IMR-90 (cell line): ENCODE data around the gene NELFCD. TPM values are rescaled to one million over a fixed set of nuclear protein-coding genes. Genes with fewer than 3 reads are reported as not detected.

Source experiments
- ATAC-seq: fragments of 200-7000 bp; cut with Tn5 transposase; 2 replicates; pipeline ENCODE4 v1.9.1; 2020; ENCODE audit warnings: low read depth, mild to moderate bottlenecking, moderate library complexity
- BruUV-seq: library from RNA; stranded (reverse); fragments of 400-500 nt; replicated peaks from 2 replicates; lab custom pipeline; 2021; lab: Mats Ljungman, UMichigan
- CTCF ChIA-PET: fragments of 300-600 bp; formaldehyde crosslinking; extraction: SDS; loops from one replicate; lab custom pipeline; 2021; ENCODE audit warnings: antibody characterized with exemption; lab: Yijun Ruan, JAX
- POLR2A ChIA-PET: fragments of 300-600 bp; sonication (Branson Sonifier 250); formaldehyde crosslinking; loops from one replicate; lab custom pipeline; 2022; ENCODE audit warnings: antibody characterized with exemption; ENCODE audit not compliant: unreplicated experiment; lab: Charles Lee
- DNase-seq: peaks from one replicate; pipeline ENCODE4 v3.0.0; 2013
- H2AFZ ChIP-seq: replicated peaks from 2 replicates; pipeline ENCODE3; 2013; ENCODE audit warnings: low read length, mild to moderate bottlenecking; ENCODE audit not compliant: poor library complexity
- H2AK5ac ChIP-seq: 2 replicates; pipeline ENCODE4 v1.6.1; 2013; ENCODE audit warnings: low read depth, low read length, inconsistent platforms
- H2AK9ac ChIP-seq: replicated peaks from 2 replicates; pipeline ENCODE3; 2013; ENCODE audit warnings: mild to moderate bottlenecking, low read depth, low read length, moderate library complexity; ENCODE audit not compliant: poor library complexity
- H2BK120ac ChIP-seq: 2 replicates; pipeline ENCODE4 v1.6.1; 2013; ENCODE audit warnings: low read depth, low read length, inconsistent platforms
- H2BK15ac ChIP-seq: 3 replicates; pipeline ENCODE4 v1.6.1; 2013; ENCODE audit warnings: low read depth, low read length, inconsistent platforms
- H2BK20ac ChIP-seq: 2 replicates; pipeline ENCODE4 v1.6.1; 2013; ENCODE audit warnings: low read depth, mild to moderate bottlenecking, inconsistent platforms, low read length, moderate library complexity
- H2BK5ac ChIP-seq: 2 replicates; pipeline ENCODE4 v1.6.1; 2013; ENCODE audit warnings: mild to moderate bottlenecking, low read depth, low read length, inconsistent platforms; ENCODE audit not compliant: poor library complexity, severe bottlenecking
- H3K14ac ChIP-seq: replicated peaks from 2 replicates; pipeline ENCODE4 v1.6.1; 2013; ENCODE audit warnings: low read depth, low read length, inconsistent platforms
- H3K18ac ChIP-seq: 2 replicates; pipeline ENCODE4 v1.6.1; 2013; ENCODE audit warnings: low read depth, low read length, control low read depth
- H3K23ac ChIP-seq: 2 replicates; pipeline ENCODE4 v1.6.1; 2013; ENCODE audit warnings: low read depth, low read length, inconsistent platforms
- H3K27ac ChIP-seq: 2 replicates; pipeline ENCODE4 v1.5.1; 2013; ENCODE audit warnings: mild to moderate bottlenecking, control low read depth, low read length; ENCODE audit not compliant: insufficient read depth
- H3K27me3 ChIP-seq: 2 replicates; pipeline ENCODE4 v1.6.1; 2013; ENCODE audit warnings: low read length; ENCODE audit not compliant: control insufficient read depth, insufficient read depth
- H3K36me3 ChIP-seq: 2 replicates; pipeline ENCODE4 v1.6.1; 2013; ENCODE audit warnings: low read length, mixed read lengths; ENCODE audit not compliant: control insufficient read depth, insufficient read depth
- H3K4ac ChIP-seq: 2 replicates; pipeline ENCODE4 v1.6.1; 2013; ENCODE audit warnings: low read depth, low read length, inconsistent platforms
- H3K4me1 ChIP-seq: 2 replicates; pipeline ENCODE4 v1.6.1; 2013; ENCODE audit warnings: low read length, mixed read lengths; ENCODE audit not compliant: control insufficient read depth, insufficient read depth
- H3K4me2 ChIP-seq: 2 replicates; pipeline ENCODE4 v1.6.1; 2013; ENCODE audit warnings: low read depth, mild to moderate bottlenecking, control low read depth, low read length, moderate library complexity
- H3K4me3 ChIP-seq: 2 replicates; pipeline ENCODE4 v1.5.1; 2013; ENCODE audit warnings: low read depth, mild to moderate bottlenecking, control low read depth, low read length, moderate library complexity; ENCODE audit not compliant: insufficient read depth
- H3K56ac ChIP-seq: 2 replicates; pipeline ENCODE4 v1.6.1; 2013; ENCODE audit warnings: low read length, inconsistent platforms; ENCODE audit not compliant: insufficient read depth; ENCODE audit errors: extremely low read depth
- H3K79me1 ChIP-seq, 2 experiments: 2 replicates each; pipeline ENCODE4 v1.6.1; 2013; ENCODE audit warnings: low read length in 2 of 2, inconsistent platforms in 1 of 2, low read depth in 1 of 2
- H3K9ac ChIP-seq: 2 replicates; pipeline ENCODE4 v1.6.1; 2013; ENCODE audit warnings: low read depth, low read length, control low read depth
- H3K9me1 ChIP-seq: 2 replicates; pipeline ENCODE4 v1.6.1; 2013; ENCODE audit warnings: low read length, inconsistent platforms; ENCODE audit not compliant: insufficient read depth
- H3K9me3 ChIP-seq: 2 replicates; pipeline ENCODE4 v1.6.1; 2013; ENCODE audit warnings: low read length; ENCODE audit not compliant: control insufficient read depth, insufficient read depth
- H4K20me1 ChIP-seq: 2 replicates; pipeline ENCODE4 v1.6.1; 2013; ENCODE audit warnings: low read length, inconsistent platforms; ENCODE audit not compliant: insufficient read depth
- H4K5ac ChIP-seq: 2 replicates; pipeline ENCODE4 v1.6.1; 2013; ENCODE audit warnings: mild to moderate bottlenecking, low read depth, low read length, control low read depth
- H4K8ac ChIP-seq, 2 experiments: 2 replicates each; pipeline ENCODE4 v1.6.1; 2013; ENCODE audit warnings: low read depth in 2 of 2, low read length in 2 of 2, control low read depth in 1 of 2, inconsistent platforms in 1 of 2
- H4K91ac ChIP-seq: 2 replicates; pipeline ENCODE4 v1.6.1; 2013; ENCODE audit warnings: low read depth, low read length, inconsistent platforms; ENCODE audit not compliant: insufficient read depth
- CEBPB ChIP-seq: IDR thresholded peaks from 2 replicates; pipeline ENCODE4 v1.6.1; 2012; ENCODE audit warnings: low read depth, low read length, improper control_type of control experiment
- CHD1 ChIP-seq: IDR thresholded peaks from 2 replicates; pipeline ENCODE4 v1.6.1; 2012; ENCODE audit warnings: low read depth, low read length, improper control_type of control experiment
- NFE2L2 ChIP-seq: fragments of 150-350 bp; IDR thresholded peaks from 2 replicates; pipeline ENCODE4 v1.6.1; 2016; ENCODE audit warnings: low read depth, mild to moderate bottlenecking, low read length
- WGBS, 2 experiments: methylation state at CpG; one replicate each; pipeline versions ENCODE4 v1.1.5 to v1.1.7; 2013; ENCODE audit warnings: missing lambda C conversion rate in 2 of 2; ENCODE audit not compliant: insufficient read length in 1 of 2; ENCODE audit errors: extremely low coverage in 2 of 2; 5-methylcytosine and 5-hydroxymethylcytosine counted together
- dilution Hi-C: fragments of 300-500 bp; cut with HindIII; formaldehyde crosslinking; loops from one replicate; pipeline ENCODE4 v1.14.3; 2018; ENCODE audit warnings: low sequenced_read_pairs; ENCODE audit not compliant: unreplicated experiment
- in situ Hi-C: fragments of 300-500 bp; cut with MboI; formaldehyde crosslinking; loops from 3 replicates; pipeline ENCODE4 v1.14.3; 2019; ENCODE audit warnings: low sequenced_read_pairs, inconsistent platforms, mixed read lengths
- intact Hi-C: fragments of 100-400 bp; cut with micrococcal nuclease; formaldehyde crosslinking; loops from 2 replicates; pipeline ENCODE4 v1.10.0; 2022
- polyA plus RNA-seq, 3 experiments: library from polyadenylated mRNA; depleted of rRNA; stranded (reverse); fragments of >200 nt; gene quantifications; 2 replicates each; pipeline ENCODE4 v1.2.3, GENCODE V29; 2012; ENCODE audit warnings: low replicate concordance in 1 of 3
- total RNA-seq: library from RNA; depleted of rRNA; stranded (reverse); fragments of >200 nt; gene quantifications from 2 replicates; pipeline ENCODE4 v1.2.3, GENCODE V29; 2012

Gene NELFCD
- total and polyA plus RNA-seq, 2 of the 4 experiments (the other 2 are of a cell fraction), result 88.9 to 94.1 TPM

GRCh38 chr20:59018817-59019216 is 37.8 kb downstream of the NELFCD start:
- Histone ChIP-seq H4K91ac (no peak overlapping the region), H3K14ac (no peak overlapping the region), H3K27me3 (no peaks in the 10 kb centered on the region), H3K56ac (no peak overlapping the region), H3K18ac (no peak overlapping the region), H2AK9ac (no peak overlapping the region), H3K79me1 (peaks cover 0 to 23% of the 10 kb centered on the region in 2 experiments; a peak in 3 of 4 replicates), H4K8ac (no peak overlapping the region), H2BK20ac (no peak overlapping the region), H3K4me3 (no peak overlapping the region), H3K27ac (no peak overlapping the region), H2BK15ac (no peak overlapping the region), H3K9ac (no peak overlapping the region), H3K4me1 (peaks cover 12% of the 10 kb centered on the region), H3K23ac (no peak overlapping the region), H2BK5ac (no peak overlapping the region), H3K36me3 (peaks cover 10% of the 10 kb centered on the region), H2AFZ (no peak overlapping the region), H4K5ac (no peak overlapping the region), H3K4ac (no peak overlapping the region), H3K9me3 (no peaks in the 10 kb centered on the region), H2AK5ac (no peak overlapping the region), H3K4me2 (no peak overlapping the region), H2BK120ac (no peak overlapping the region), H4K20me1 (peaks cover 10% of the 10 kb centered on the region), H3K9me1 (peaks cover 19% of the 10 kb centered on the region)
- in situ Hi-C loops, result no loop called here
- BruUV-seq, result no TSS peak
- ChIA-PET POLR2A (no interaction called here), CTCF (no interaction called here)
- no peak for TF ChIP-seq CHD1
- no peak for TF ChIP-seq CEBPB
- no peak for TF ChIP-seq NFE2L2
- dilution Hi-C loops, result no loop called here
- intact Hi-C loops, result no loop called here
- WGBS, 2 experiments, result 83% methylated on average over 3 of the region's 10 CpGs; no CpG with 5 or more reads in 1 of the 2 experiments
- ATAC-seq (no peak), DNase-seq (no peak)
